Stimulated activated CD8-positive, alpha-beta memory T cell treated with anti-CD3 and anti-CD28 coated beads, Interleukin-12 subunit alpha, Interleukin-12 subunit beta, amount 100 ng/mL, for 24 hours (primary cell): ENCODE data around the gene BMX.

Source experiments
- DNase-seq: peaks from one replicate; pipeline ENCODE4 v3.0.0-alpha.2; 2020; ENCODE audit errors: extremely low read depth

Gene BMX

DNA sequence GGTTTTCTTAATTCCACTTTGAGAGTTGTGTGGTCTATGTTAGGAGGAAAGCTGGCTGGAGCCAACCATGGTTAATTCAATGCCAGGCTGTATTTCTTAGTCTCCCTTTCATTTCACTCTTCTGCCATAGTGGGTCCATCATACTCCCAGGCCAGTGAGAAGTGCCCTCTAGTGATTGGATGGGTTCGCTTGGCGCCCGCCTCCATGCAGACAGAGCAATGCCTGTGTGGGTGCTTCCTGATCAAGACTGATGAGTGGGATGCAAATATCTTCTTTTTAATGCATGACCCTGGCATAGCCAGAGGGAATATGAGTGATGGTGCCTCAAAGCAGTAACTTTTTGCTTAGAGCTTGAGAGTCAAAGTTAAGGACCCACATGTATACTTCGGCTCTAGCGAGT lies 6.4 kb downstream of the BMX start:
- DNase-seq, result no peak

DNA sequence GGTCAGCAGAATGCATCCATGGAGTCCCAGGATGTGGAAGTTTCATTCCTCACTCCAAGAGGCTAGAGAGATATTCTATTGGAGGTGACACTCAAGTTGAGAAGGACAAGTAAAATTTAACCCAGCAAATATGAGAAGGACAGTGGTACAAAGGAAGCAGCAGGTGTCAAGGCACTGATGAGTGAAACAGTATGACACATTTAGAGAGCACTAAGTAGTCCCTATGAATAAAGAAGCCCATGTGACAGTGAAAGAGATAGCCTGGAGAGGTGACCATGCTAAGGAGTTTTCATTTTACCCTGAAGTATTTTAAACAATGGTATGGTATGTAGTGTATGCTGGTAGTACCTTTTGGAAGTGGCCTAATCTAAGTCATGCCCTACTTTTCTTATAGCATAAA lies 9.2 kb downstream of the BMX start:
- no peak for DNase-seq

DNA sequence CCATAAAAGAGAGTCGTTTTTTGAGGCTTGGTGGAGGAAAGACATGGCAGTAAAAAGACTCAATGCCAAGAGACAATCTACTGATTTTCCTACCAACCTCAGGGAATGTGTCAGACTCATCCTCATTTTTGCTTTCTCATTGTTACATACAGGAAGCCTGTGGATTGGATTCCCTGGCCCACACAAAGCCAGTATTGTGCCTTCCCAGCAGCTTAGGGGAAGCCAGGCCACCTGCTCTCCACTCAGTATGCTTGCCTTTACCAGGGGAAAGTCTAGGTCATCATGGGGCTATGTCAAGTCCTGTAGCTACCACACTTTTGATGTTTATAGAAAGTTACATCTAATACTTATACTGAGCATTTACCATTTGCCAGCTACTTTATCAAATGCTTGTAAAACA lies 11.0 kb downstream of the BMX start:
- DNase-seq, result no peak

DNA sequence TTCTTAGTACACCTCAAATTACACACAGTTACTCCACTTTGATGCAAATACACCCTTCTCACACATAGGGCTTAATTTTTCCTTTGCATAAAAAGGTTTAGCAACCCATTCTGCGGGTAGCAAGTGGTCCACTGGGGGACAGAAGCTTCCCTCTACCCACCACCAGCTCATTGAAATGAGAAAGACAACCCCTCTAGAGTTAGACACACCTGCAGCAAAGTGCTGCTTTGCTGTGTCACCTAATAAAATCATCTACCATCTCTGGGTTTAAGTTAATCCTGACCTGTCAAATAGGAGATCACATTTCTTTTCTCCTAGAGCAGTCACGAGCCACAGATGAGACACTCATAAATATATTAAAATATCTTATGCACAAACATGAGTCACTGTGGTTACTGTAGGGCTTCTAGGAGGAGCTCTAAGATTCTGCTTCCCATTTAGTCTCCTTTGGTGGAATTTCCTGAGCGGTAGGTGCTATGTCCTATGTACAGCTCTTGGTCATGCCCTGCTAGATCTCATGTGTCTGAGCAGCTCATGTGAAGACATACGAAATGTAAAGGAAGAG lies 11.9 kb downstream of the BMX start:
- DNase-seq, result no peak

DNA sequence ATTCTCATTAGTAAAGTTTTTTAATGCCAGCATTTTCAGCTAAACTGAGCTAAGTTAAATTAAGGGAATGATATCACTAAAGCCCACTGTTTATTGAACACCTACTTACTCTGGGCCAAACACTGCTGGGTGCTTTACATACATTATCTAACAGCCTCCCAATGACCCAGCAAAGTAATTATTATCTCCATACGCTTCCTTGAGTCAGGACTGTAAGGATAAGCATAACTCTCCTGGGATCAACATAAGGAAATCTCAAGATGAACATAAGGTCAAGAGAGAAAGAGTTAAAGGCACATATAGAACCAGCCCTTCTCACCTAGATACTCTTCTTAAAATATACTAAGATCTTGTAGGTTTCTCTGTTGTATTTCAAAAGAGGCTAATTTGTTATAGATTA lies 13.7 kb downstream of the BMX start:
- no peak for DNase-seq

DNA sequence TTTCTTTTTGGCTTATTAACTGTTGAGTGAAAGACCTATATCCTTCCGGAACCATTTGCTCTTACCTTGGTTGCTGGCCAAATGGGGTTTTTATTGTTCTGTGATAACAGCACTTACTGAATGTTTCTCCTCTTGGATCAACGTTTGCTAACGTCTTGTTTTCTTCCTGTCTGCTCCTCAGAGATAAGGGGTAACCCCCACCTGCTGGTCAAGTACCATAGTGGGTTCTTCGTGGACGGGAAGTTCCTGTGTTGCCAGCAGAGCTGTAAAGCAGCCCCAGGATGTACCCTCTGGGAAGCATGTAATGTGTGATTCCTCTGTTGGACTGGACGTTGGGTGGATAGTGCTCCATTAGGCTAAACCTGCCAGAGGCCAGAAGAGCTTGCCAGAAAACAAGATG lies 15.3 kb downstream of the BMX start:
- DNase-seq, result no peak

DNA sequence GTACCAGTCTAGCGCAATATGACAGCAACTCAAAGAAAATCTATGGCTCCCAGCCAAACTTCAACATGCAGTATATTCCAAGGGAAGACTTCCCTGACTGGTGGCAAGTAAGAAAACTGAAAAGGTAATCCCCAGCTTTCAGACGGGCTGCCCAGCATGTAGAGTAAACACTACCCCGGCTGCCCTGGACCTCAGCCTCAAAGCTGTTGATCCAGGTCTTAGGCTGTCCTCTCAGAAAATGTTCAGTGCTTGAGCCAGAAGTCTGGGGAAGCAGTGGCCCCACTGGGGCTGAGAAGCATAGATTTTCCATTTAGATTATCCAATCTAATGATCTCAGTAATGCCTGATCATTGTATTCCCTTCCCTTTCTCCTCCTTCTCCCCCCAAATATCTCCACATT lies 21.9 kb downstream of the BMX start:
- DNase-seq, result no peak

DNA sequence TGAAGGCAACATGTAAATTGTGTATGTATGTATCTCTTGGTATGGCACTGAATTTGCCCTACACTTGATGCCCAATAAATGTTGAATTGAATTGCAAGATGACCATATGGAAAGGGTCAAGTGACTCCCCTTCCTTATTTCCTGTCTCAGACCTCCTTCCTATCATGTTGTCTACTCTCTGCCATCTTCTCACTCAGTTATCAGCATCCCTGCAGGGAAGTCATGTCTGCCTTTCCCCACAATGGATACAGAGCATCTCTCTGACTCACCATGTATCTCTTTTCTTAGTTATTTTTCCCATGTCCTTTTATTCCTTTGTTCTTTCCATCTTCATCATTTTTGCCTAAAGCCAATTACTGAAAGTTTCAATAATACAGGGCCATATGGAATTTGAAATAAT lies 22.5 kb downstream of the BMX start:
- no peak for DNase-seq

DNA sequence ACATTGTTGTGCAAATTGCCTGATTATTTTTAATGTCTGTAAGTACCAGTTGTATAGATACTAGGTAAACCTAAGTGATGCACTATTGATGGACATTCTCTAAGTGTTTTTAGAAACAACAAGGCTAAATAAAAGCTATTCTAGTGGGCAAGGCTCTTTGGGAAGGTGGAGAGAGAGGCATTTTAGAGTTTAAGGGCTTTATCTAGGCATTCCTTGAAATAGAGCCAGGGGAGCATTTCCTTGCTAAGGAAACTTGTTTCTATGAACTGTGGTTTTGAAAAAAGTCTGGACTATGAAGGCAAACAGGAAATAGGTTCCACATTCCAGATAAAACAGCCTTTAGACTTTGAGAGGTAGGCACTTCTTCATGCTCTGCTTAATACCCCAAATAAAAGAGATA lies 23.8 kb downstream of the BMX start:
- DNase-seq, result no peak

DNA sequence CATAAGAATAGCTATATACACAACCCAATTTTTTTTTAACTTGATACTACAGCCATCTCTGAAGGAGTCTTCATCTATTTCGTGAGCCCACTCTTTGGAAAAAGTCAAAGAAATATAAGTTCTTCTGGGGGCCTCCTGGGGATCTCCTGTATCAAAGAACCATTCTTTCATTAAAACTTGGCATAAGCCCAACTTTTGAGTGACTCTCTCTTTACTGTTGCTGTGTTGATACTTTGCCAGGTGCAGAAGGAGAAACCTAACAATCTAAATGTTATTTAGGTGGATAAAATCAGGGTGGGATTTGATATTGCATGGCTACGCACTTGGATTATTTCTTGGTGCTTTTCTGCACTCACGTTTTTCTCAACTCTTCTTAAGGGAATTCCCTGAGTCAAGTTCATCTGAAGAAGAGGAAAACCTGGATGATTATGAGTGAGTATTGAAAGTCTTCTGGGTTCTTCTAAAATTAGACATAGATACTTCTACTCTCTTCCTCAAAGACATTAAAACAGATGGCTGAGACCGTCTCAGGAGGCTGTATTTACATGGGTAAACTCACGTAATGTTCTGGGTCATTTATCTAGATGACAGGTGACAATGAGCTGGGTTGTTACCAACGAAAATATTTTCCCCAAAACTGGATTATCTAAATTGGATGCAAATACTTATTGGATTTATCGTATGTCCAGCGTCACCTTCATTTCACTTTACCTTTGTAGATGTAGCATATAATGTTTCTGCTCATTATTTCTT lies 25.2 kb downstream of the BMX start:
- DNase-seq, result no peak

DNA sequence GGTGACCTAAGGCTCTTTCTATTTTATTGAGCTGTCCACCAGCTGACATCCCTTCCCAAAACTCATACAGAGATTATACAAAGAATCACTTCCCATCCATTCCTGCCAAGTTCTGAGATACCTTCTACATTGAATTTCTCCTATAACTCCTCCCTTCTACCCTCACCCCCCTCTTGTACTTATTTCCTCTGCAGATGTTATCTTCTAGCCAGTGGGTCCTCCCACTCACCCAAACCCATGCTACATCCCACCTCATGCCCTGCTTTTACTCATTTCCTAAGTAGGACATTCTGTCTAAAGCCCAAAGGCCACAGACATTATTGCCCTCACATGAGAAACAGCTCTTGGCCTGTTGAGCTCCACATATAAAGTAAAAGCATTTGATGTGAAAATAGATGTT lies 28.6 kb downstream of the BMX start:
- DNase-seq, result no peak

DNA sequence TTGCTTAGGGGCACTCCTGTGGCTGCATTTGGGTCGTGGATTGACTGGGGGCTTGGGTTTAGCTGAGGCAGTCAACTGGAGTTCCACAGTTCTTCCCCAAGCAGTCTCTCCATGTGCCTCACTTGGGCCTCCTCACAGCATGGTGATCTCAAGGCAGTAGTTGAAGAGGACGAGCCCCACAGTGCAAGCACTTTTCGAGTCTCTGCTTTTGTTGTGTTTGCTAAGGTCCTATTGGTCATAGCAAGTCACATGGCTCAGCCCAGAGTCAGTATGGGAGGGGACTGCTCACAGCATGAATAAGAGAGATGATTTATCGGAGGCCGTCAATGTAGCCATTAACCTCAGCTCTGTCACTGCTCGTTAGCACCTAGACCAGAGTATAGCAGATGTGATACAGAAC lies 29.7 kb downstream of the BMX start:
- DNase-seq, result no peak

DNA sequence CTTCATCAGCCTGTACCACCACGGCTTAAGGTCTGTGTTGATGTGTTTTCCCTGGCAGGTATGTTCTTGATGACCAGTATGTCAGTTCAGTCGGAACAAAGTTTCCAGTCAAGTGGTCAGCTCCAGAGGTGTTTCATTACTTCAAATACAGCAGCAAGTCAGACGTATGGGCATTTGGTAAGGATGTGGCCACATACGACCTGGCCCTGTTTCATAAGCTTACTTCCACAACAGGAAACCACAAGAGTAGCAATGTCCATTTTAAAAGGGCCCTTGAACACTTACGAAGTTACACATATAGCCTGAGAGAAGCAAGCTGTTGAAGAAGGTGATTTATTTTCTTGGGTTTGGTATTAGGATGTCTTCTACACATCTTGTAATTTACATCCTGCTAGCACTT lies 46.1 kb downstream of the BMX start:
- no peak for DNase-seq

DNA sequence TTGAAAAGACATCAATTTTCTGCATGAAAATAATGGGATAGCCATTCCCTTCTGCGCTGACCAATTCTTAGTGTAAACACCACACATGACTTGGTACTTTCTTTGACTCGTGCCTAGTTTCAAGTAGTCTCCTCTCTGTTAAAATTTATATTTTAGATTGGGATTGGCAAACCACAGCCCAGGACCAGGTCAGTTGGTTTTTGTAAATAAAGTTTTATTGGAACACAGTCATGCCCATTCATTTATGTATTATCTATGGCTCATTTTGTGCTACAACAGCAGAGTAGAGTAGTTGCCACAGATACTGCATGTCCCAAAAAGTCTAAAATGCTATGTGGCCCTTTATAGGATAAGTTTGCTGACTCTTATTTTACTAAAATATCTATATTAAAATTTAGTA lies 46.7 kb downstream of the BMX start:
- no peak for DNase-seq

DNA sequence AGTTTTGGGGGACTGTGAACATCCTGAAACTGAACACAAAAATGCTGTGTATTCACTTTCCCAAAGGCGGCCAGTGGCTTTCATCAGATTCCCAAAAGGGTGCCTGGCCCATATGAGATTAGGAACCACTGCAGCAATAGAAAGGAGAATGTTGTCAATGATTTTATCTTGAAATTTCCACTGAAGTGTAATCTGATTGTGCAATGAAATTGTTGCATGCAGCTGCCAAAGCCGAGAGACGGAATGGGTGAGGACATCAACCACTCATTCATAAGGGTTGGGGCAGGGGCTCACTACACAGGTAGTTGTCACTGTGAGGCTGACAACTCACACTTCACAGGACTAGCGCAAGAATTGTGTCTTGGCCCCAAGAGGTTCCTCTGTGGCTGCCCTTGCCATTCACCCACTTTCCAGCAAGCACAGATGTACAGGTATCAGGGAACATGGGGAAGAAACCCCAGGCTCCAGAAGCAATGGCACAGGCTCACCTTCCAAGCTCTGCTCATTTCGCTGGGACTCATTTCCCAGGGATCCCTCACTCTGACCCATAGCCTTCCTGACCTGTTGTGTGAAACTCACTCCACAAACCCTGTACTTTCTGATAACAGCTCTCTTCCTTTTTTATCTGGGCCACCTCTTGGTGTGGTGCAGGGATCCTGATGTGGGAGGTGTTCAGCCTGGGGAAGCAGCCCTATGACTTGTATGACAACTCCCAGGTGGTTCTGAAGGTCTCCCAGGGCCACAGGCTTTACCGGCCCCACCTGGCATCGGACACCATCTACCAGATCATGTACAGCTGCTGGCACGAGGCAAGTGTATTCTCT lies 48.8 kb downstream of the BMX start:
- no peak for DNase-seq

DNA sequence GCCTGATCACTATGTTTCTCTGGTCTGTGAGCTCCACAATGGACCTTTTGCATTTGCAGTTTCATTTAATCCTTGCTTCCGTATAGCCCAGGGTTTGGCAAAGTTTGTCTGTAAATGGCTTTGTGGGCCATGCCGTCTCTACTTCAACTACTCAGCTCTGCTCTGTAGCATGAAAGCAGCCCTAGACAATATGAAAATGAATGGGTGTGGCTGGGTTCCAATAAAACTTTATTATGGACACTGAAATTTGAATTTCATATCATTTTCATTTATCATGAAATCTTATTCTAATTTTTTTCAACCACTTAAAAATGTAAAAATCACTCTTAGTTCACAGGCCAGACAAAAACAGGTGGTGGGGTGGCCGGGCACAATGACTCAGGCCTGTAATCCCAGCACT lies 58.6 kb downstream of the BMX start:
- DNase-seq, result no peak

DNA sequence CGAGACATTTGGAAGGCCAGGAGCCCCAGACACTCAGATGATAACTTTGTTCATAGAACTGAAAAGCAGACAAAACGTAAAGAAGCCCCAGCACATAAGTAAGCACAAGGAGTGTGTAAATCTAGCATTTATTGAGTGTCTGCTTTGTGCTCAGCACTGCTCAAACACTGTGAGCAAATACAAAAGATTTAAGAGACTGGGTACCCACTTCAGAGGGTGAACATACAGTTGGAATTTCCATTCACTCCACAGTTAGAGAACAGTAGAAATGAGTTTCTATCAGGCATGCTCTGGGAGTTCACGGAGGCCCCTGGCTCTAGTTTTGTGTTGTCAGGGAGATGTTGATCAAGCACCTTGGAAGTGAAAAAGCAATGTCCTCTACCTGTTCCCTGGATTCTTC lies 60.3 kb downstream of the BMX start:
- no peak for DNase-seq

DNA sequence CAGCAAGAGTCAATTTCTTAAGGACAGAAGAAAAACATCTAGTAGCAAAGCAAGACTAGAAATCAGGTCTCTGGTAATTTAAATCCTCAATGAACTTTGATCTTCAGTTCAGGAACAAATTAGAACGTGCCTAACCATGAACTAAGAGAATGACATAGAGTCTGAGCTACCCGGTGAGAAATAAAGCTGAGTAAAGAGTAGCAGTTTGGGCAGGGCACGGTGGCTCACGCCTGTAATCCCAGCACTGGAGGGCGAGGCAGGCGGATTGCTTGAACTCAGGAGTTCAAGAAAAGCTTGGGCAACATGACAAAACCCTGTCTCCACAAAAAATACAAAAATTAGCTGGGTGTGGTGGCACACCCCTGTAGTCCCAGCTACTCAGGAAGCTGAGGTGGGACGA lies 62.4 kb downstream of the BMX start:
- no peak for DNase-seq

DNA sequence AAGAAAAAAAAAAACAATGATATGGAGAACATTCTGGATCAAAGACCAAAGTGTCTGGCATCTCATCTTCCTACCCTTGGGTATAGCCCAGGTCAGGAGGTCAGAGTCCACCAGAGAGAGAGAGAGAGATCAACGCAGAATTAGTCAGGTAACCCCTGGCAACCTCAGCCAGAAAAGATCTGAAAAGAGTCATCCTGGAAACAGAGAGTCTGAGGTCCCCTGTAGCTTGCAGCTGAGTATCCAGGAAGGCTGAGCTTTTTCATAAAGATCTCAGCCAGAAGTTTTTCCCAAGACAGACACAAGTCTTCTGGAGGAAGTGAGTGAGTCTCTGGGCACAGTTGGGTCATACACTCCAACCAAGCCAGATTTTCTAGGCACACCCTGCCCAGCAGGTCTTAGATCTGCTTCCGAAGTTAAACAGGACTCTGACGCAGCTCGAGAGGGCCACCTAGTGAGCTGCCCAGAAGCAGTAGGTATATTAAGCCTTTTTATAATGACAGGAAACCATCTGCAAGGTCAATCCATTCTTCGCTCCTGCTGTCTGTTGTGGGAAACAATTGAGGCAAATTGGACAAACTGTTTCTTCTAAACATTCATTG lies 64.5 kb downstream of the BMX start:
- DNase-seq, result no peak

DNA sequence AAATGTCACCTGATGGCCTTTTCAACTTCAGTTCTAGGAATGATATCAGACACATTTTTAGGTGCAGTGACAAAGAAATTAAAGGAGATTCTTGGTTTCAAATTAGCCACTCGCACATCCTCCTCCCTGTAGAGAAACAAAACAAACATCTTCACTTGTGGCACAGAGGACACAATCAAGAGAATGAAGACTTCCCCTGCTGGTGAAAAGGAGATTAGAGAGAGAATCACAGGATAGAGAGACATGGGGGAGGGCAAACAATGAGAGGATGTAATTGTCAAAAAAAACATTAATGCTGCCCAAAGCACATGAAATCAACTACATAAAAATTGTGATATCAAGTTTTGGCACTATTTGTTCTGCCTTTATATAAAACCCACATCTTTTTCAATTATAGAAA lies 65.6 kb downstream of the BMX start:
- DNase-seq, result no peak

DNA sequence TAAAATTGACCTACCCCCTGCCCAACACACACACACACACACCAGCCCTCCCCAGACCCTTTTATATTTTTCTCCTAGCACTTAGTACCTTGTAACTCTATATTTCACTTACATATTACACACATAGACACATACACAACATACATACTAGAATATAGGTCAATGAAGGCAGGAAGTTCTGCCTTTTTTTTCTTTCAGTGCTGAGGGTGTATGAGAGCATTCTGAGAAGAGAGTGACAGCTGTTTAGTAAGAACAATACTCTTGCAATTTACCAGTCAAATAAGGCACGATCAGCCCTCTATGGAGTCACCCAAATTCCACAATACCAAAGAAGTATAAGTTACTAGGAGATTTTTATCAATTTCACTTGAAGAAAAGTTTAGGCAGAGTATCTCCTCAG lies 66.7 kb downstream of the BMX start:
- no peak for DNase-seq

DNA sequence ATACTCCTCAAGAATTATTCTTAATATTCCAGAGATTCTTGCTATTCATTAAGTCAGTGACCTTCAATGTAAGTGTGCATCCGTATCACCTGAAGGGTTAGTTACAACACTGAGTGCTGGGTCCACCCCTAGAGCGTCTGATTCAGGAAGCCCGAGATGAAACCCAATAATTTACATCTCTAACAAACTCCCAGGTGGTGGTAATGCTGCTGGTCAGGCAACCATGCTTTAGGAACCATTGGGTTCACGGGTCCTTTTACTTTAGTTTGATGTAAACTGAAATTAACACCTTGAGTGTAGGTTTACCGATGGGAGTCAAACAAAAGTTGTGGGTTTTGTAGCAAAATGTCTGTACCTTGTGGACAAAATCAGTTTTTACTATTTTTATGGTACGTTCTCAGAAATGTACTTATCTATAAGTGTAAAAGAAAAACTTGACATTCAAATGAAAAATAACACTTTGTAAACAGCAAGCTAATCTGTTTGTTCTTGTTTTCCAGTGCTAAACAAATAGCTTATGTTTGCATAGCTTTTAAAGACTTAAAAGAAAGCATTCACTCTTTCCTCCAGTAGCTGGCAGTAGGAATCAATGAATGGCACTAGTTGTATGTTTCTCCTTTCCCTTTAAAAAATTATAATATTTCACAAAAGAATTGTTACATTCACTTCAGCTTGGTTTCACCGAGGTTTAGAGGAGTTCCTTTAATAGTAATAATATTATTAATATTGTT lies 67.4 kb downstream of the BMX start:
- DNase-seq, result no peak
